ENCODE measurements around the gene EBLN1.

The EBLN1 gene

GRCh38 chr10:22246680-22247391, 29.0 kb upstream of the EBLN1 start:
- peak; percentile 82 for ATAC-seq
- TF ChIP-seq RARB (CRISPR knock-in tag; IDR thresholded peaks at IDR 0.05), result no peak
- TF ChIP-seq ISL1 (CRISPR knock-in tag; IDR thresholded peaks at IDR 0.05), result 0 out of 2 replicates have a peak, but pooled peaks have one; percentile 30

- TF ChIP-seq ZNF8 (CRISPR knock-in tag; IDR thresholded peaks at IDR 0.05), result no peak
- TF ChIP-seq CREB5 (CRISPR knock-in tag; IDR thresholded peaks at IDR 0.05; ENCODE audit: low read depth), result no peak
- TF ChIP-seq GLIS3 (CRISPR knock-in tag; IDR thresholded peaks at IDR 0.05), result no peak
- no peak for TF ChIP-seq CSDC2 (CRISPR knock-in tag; IDR thresholded peaks at IDR 0.05)
- no peak for TF ChIP-seq SNAI2 (CRISPR knock-in tag; IDR thresholded peaks at IDR 0.05)
- TF ChIP-seq TSHZ2 (CRISPR knock-in tag; IDR thresholded peaks at IDR 0.05), result no peak
- no peak for TF ChIP-seq ZNF70 (CRISPR knock-in tag; IDR thresholded peaks at IDR 0.05)
- TF ChIP-seq PPARA (CRISPR knock-in tag; IDR thresholded peaks at IDR 0.05; ENCODE audit: borderline replicate concordance), result no peak
- no peak for TF ChIP-seq PATZ1 (CRISPR knock-in tag; IDR thresholded peaks at IDR 0.05; ENCODE audit: borderline replicate concordance)
- TF ChIP-seq ESRRG (CRISPR knock-in tag; IDR thresholded peaks at IDR 0.05), result no peak
- TF ChIP-seq OSR1 (CRISPR knock-in tag; IDR thresholded peaks at IDR 0.05), result no peak
- no peak for TF ChIP-seq CSRNP3 (CRISPR knock-in tag; IDR thresholded peaks at IDR 0.05)
- no peak for TF ChIP-seq BACH2 (CRISPR knock-in tag; IDR thresholded peaks at IDR 0.05; ENCODE audit: borderline replicate concordance)
- TF ChIP-seq ZFP30 (CRISPR knock-in tag; IDR thresholded peaks at IDR 0.05), result no peak
- TF ChIP-seq ISL1 (CRISPR knock-in tag; IDR thresholded peaks at IDR 0.05), result no peak
- no peak for TF ChIP-seq RARB (CRISPR knock-in tag; IDR thresholded peaks at IDR 0.05)
- ATAC-seq, result peak; percentile 61; the same call in 2 of the 3 replicates
These were observed 27.8 kb upstream of the EBLN1 start for GRCh38 chr10:22245567-22245966.

- ATAC-seq, result no peak
- TF ChIP-seq ZNF8 (CRISPR knock-in tag; IDR thresholded peaks at IDR 0.05) (no peak), CSDC2 (CRISPR knock-in tag; IDR thresholded peaks at IDR 0.05) (no peak), ZNF70 (CRISPR knock-in tag; IDR thresholded peaks at IDR 0.05) (no peak), ARNTL (CRISPR knock-in tag; IDR thresholded peaks at IDR 0.05; ENCODE audit: borderline replicate concordance, low read depth) (no peak), ZNF565 (CRISPR knock-in tag; conservative IDR thresholded peaks at IDR 0.05; ENCODE audit: low read depth) (no peak), CREB5 (CRISPR knock-in tag; IDR thresholded peaks at IDR 0.05; ENCODE audit: low read depth) (no peak), PPARA (CRISPR knock-in tag; IDR thresholded peaks at IDR 0.05; ENCODE audit: borderline replicate concordance) (no peak), TOX (CRISPR knock-in tag; IDR thresholded peaks at IDR 0.05; ENCODE audit: borderline replicate concordance) (no peak), TSHZ2 (CRISPR knock-in tag; IDR thresholded peaks at IDR 0.05) (no peak), ZFP30 (CRISPR knock-in tag; IDR thresholded peaks at IDR 0.05) (no peak)
These were observed 27.0 kb upstream of the EBLN1 start for GRCh38 chr10:22244855-22245254.

Measured in SK-N-SH treated with all-trans-retinoic acid at 6 μM for 48 hours (cell line).